Small intestine (tissue), 7 donors: ENCODE data around the gene GMDS. TPM values are rescaled to one million over a fixed set of nuclear protein-coding genes. Genes with fewer than 3 reads are reported as not detected.

Experiments
- DNase-seq, 2 donors: peaks; one replicate each; pipeline versions ENCODE4 v3.0.0 to v3.0.0-alpha.2; 2013
- FAIRE-seq: peaks from 2 replicates; lab custom pipeline; 2012; peaks lifted over from hg19 to GRCh38; lab: Jason Lieb, UNC
- H3K27ac ChIP-seq, 3 donors: one replicate each; pipeline ENCODE4 v1.5.1; 2013; ENCODE audit warnings: low read length in 2 of 3, mild to moderate bottlenecking in 2 of 3, control low read depth in 1 of 3, inconsistent platforms in 1 of 3, low read depth in 1 of 3, moderate library complexity in 1 of 3
- H3K27me3 ChIP-seq, 3 donors: one replicate each; pipeline ENCODE4 v1.6.1; 2013; ENCODE audit warnings: low read length in 3 of 3, inconsistent platforms in 1 of 3; ENCODE audit not compliant: control insufficient read depth in 3 of 3, insufficient read depth in 3 of 3
- H3K36me3 ChIP-seq, 3 donors: one replicate each; pipeline ENCODE4 v1.6.1; 2013; ENCODE audit warnings: low read length in 3 of 3, inconsistent platforms in 1 of 3, low read depth in 1 of 3, mild to moderate bottlenecking in 1 of 3, moderate library complexity in 1 of 3; ENCODE audit not compliant: control insufficient read depth in 3 of 3, insufficient read depth in 2 of 3
- H3K4me1 ChIP-seq, 3 donors: one replicate each; pipeline ENCODE4 v1.6.1; 2013; ENCODE audit warnings: low read length in 2 of 3, inconsistent platforms in 1 of 3, low read depth in 1 of 3, mild to moderate bottlenecking in 1 of 3, moderate library complexity in 1 of 3; ENCODE audit not compliant: control insufficient read depth in 3 of 3, insufficient read depth in 2 of 3
- H3K4me3 ChIP-seq, 3 donors: one replicate each; pipeline ENCODE4 v1.5.1; 2013; ENCODE audit warnings: low read length in 3 of 3, control low read depth in 1 of 3, inconsistent platforms in 1 of 3, low read depth in 1 of 3, mild to moderate bottlenecking in 1 of 3, moderate library complexity in 1 of 3
- H3K9me3 ChIP-seq, 2 donors: one replicate each; pipeline ENCODE4 v1.6.1; 2013; ENCODE audit warnings: low read depth in 1 of 2, low read length in 1 of 2; ENCODE audit not compliant: control insufficient read depth in 2 of 2, insufficient read depth in 1 of 2
- WGBS, 3 donors: extraction: QIAGEN DNeasy Blood & Tissue Kit; methylation state at CpG; one replicate each; pipeline ENCODE4 v1.1.7; 2013; 5-methylcytosine and 5-hydroxymethylcytosine counted together
- polyA plus RNA-seq, 4 donors: library from polyadenylated mRNA; stranded (reverse) in 3 of 4; unstranded in 1 of 4; fragments of 200-250 nt in 3 of 4; fragments of 120-200 nt in 1 of 4; gene quantifications; one replicate each; pipeline versions ENCODE4 v1.2.1 to v1.2.3, GENCODE V29; 2013
- donor health status: healthy with polysubstance abuse.
- donor health status: control.
- donor health status: control.
- donor health status: Bipolar disorder and iron deficiency.
- donor health status: healthy.

Gene GMDS
- polyA plus RNA-seq, 4 donors, result 64.5 to 243 (median 200) TPM

- no peaks in the 10 kb centered on the region for H3K9me3 ChIP-seq
- no peaks in the 10 kb centered on the region for H3K4me1 ChIP-seq
- DNase-seq, result no peak
- no peaks in the 10 kb centered on the region for H3K36me3 ChIP-seq
- no peak overlapping the region for H3K4me3 ChIP-seq
- 69 to 91% (median 85%) methylated on average over 1 of the region's 1 CpG for WGBS, 3 donors
- H3K27me3 ChIP-seq, result no peaks in the 10 kb centered on the region
- H3K27ac ChIP-seq, result no peak overlapping the region
- no peak for FAIRE-seq
Observed at GRCh38 chr6:2029130-2029794, 216.1 kb downstream of the GMDS start.

GRCh38 chr6:2028457-2029038 is 216.9 kb downstream of the GMDS start:
- 28 to 34% (median 28%) methylated on average over 6 of the region's 6 CpGs for WGBS, 3 donors
- no peaks in the 10 kb centered on the region for H3K4me1 ChIP-seq
- H3K27me3 ChIP-seq, result no peaks in the 10 kb centered on the region
- H3K4me3 ChIP-seq, result no peak overlapping the region
- DNase-seq, result peak in 1 of 2 donors; percentile 17
- no peak for FAIRE-seq
- no peak overlapping the region for H3K27ac ChIP-seq
- no peaks in the 10 kb centered on the region for H3K9me3 ChIP-seq
- H3K36me3 ChIP-seq, result no peaks in the 10 kb centered on the region

GRCh38 chr6:2026133-2026532 is 219.3 kb downstream of the GMDS start:
- 87 to 92% (median 90%) methylated on average over 7 of the region's 7 CpGs for WGBS, 3 donors
- Histone ChIP-seq H3K27ac (no peak overlapping the region), H3K4me1 (no peaks in the 10 kb centered on the region), H3K27me3 (no peaks in the 10 kb centered on the region), H3K9me3 (no peaks in the 10 kb centered on the region), H3K4me3 (no peak overlapping the region), H3K36me3 (no peaks in the 10 kb centered on the region)
- FAIRE-seq, result no peak
- no peak for DNase-seq

- no peaks in the 10 kb centered on the region for H3K4me1 ChIP-seq
- H3K36me3 ChIP-seq, result no peaks in the 10 kb centered on the region
- 28 to 45% (median 38%) methylated on average over 4 of the region's 4 CpGs for WGBS, 3 donors
- H3K9me3 ChIP-seq, result no peaks in the 10 kb centered on the region
- H3K27ac ChIP-seq, result no peak overlapping the region
- H3K27me3 ChIP-seq, result no peaks in the 10 kb centered on the region
- FAIRE-seq, result no peak
- H3K4me3 ChIP-seq, result no peak overlapping the region
- DNase-seq, result peak; percentile 17 to 74
Observed at GRCh38 chr6:2021713-2022125, 223.7 kb downstream of the GMDS start.

- H3K27me3 ChIP-seq, result no peaks in the 10 kb centered on the region
- H3K36me3 ChIP-seq, result no peaks in the 10 kb centered on the region
- H3K9me3 ChIP-seq, result peaks cover 0 to 2% of the 10 kb centered on the region in 2 donors
- FAIRE-seq (no peak), DNase-seq (no peak)
- H3K4me3 ChIP-seq, result no peak overlapping the region
- no peaks in the 10 kb centered on the region for H3K4me1 ChIP-seq
- H3K27ac ChIP-seq, result no peak overlapping the region
Observed at GRCh38 chr6:2020909-2021308, 224.5 kb downstream of the GMDS start.

GRCh38 chr6:2019051-2019450 is 226.4 kb downstream of the GMDS start:
- Histone ChIP-seq H3K27me3 (no peaks in the 10 kb centered on the region), H3K36me3 (no peaks in the 10 kb centered on the region), H3K4me3 (no peak overlapping the region), H3K27ac (no peak overlapping the region), H3K4me1 (no peaks in the 10 kb centered on the region), H3K9me3 (peaks cover 0 to 8% of the 10 kb centered on the region in 2 donors)
- no peak for DNase-seq
- no peak for FAIRE-seq

- Histone ChIP-seq H3K9me3 (peaks cover 0 to 11% of the 10 kb centered on the region in 2 donors), H3K27ac (no peak overlapping the region), H3K36me3 (no peaks in the 10 kb centered on the region), H3K4me3 (no peak overlapping the region), H3K4me1 (no peaks in the 10 kb centered on the region), H3K27me3 (no peaks in the 10 kb centered on the region)
- 81 to 88% (median 85%) methylated on average over 4 of the region's 4 CpGs for WGBS, 3 donors
- no peak for FAIRE-seq
- DNase-seq, result no peak
Observed at GRCh38 chr6:2016040-2016439, 229.4 kb downstream of the GMDS start.

- WGBS, 3 donors, result 79 to 98% (median 98%) methylated on average over 2 of the region's 2 CpGs
- peaks cover 0 to 7% of the 10 kb centered on the region in 2 donors for H3K9me3 ChIP-seq
- no peak overlapping the region for H3K4me3 ChIP-seq
- peaks cover 0 to 3% (median 0%) of the 10 kb centered on the region in 3 donors for H3K36me3 ChIP-seq
- no peak for FAIRE-seq
- H3K27ac ChIP-seq, result no peak overlapping the region
- no peak for DNase-seq
- no peaks in the 10 kb centered on the region for H3K27me3 ChIP-seq
- H3K4me1 ChIP-seq, result no peaks in the 10 kb centered on the region
Observed at GRCh38 chr6:2008383-2008976, 236.9 kb downstream of the GMDS start.
